ENCODE measurements around the gene RTRAF.

Gene RTRAF

GRCh38 chr14:52048641-52049204 is 59.4 kb downstream of the RTRAF start:
- peak in 1 of 51 donors; percentile 9 for DNase-seq

GRCh38 chr14:52049271-52049670 is 59.9 kb downstream of the RTRAF start:
- DNase-seq, result no peak

DNA sequence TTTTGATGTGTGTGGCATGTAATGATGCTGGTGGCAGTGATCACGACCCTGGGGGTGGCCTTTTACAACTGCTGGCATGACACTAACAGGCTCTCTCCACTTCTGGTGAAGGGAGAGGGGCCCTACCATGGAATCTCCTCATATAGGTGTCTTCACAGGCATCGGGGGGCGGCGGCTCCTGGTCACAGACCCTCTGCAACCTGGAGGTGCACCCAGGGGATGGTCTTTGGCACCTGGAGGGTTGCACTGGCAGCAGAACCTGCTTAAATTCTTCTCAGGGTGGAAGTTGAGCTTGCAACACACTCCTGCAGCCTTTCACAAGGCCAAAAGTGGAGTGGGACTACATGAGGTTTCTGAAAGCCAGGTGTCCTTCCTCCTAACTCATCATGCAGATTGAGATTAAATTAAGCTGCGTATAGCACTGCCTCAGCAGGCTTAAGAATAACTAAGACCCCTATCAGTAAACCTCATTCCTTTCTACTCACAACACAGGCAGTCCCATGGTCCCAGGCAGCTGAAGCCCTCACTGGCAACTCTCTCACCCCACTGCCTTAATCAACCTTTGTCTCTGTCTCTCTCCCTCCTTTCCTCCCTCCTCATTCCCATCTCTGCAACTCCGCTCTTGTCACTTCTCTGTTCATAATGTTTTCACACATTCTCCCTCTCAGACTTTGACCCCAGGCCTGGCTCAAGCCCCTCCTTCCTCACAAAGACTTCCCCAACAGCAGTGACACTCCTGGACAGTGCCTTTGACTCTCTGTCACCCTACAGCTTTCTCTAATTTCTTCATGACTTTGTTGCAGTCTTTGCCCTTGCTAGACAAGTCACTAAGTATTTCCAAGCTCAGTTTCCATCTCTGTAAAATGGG is 60.6 kb downstream of the RTRAF start:
- no peak for DNase-seq

DNA sequence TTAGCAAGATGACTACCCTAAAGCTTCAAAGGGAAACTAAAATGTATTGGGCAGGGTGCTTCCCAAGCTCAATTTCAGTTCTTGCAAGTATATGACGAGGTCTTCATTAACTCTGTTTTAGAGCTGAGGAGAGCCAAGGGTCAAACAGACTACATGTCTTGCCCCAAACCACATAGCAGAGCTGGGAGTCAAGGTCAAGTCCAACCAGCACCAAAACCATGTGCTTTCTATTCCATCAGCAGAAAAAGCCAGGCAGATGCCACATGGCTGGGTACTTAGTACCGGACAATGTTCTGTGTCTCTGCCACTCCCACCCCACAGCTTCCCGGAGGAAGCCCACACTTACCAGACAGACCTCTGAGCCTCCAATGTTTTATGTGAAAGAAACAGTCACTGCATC is 61.9 kb downstream of the RTRAF start:
- DNase-seq, result no peak

DNA sequence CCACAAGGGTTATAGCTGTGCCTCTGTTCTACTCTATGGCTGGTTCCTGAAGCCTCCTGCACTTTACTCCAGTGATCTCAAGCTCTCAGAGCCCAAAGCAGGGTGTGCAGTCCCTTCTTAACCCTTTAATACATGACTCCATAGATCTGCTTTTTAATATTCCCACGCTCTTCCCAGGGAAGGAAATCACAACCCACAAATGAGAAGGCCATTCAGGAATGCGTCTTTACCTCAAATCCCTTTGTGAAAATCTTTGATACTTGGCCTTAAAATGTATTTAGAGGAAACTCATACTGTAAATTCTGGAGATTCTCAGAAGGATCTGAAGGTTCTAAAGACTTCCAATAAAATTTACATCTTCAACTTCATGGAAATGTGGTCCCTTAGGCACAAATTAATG is 62.5 kb downstream of the RTRAF start:
- no peak for DNase-seq

DNA sequence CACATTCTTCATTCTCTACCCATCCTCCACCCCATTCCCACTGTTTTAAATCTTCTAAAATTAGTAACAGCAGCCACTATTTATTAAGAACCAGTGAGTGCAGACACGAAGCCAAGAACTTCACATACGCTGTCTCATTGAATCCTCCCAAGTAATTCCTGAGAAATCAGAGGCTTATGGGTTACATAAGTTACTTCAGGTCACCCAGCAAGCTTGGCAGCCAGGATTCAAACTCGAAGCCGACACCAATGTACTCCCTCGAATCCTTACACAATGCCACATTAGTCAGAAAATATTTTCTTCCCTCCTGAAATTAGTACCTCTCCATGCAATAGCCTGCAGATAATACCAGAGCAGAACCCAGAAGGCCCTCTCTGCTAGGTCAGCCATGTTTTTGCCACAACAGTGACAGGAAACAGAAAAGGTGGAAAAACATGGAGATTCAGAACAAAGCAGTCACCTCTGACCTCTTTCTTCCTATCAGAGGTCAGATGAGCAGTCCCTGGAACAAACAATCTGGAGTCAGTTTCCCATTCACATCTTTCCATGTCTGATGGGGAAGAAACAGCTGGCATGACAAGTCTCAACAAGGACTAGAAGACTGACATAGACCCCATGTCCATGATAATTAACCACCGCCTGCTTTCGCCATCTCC is 63.1 kb downstream of the RTRAF start:
- DNase-seq, result no peak

DNA sequence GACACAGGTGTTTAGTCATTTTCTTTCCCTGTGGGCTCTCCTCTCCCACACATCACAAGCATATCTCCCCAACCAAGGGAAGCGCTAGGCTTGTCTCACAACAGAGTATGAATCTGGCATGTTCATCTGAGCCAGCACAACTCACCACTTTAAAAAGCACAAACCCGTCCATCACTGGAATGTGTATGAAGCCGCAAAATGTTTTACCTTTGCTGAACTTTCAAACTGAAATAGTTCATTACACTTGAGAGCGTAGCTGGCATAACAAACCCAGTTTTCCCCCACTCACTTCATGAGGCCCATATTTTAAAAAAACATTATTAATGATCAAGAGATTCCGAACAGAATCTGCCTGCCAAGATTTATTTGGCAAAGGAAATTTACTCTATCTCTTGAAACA is 63.7 kb downstream of the RTRAF start:
- DNase-seq, result no peak

- no peak for DNase-seq
These were observed 65.3 kb downstream of the RTRAF start for GRCh38 chr14:52054678-52055077.

- no peak for DNase-seq
These were observed 65.8 kb downstream of the RTRAF start for GRCh38 chr14:52055167-52055566.

DNA sequence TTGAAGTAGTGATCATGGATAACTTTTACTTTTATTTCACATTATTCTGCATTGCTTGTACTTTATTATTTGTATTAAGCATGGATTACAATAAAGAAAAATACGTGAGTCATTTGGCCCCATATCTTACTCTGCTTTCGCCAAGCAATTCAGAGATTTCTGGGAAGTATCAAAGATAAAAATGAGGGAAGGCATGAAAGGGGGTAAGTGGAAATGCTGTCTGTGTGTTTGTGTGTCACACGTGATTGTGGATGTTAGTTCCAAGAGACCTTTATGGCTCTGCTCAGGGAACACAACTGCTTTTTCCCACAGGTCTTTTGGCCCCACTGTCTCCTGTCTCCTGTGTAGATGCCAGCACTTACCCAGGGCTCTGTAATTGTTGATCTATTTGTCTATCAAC is 69.0 kb downstream of the RTRAF start:
- no peak for DNase-seq

DNA sequence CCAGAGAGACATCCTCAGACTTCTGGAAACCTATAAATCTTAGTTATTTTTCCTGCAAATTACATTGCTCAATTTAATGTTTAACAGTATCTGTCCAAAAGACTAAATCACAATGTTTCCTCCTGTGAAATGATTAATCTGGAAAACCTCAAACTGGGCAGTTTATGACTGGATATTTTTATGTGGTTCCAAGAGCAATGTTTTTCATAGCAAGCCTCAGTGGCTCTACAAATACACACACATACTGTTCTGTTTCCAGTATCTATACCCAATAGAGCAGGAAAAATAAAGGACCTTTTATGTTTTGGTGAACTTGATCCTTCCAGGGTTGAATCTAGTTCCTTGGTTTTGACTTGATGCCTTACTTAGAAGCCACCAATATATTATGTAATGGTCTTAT is 70.3 kb downstream of the RTRAF start:
- DNase-seq, result no peak

- DNase-seq, result no peak
These were observed 70.7 kb downstream of the RTRAF start for GRCh38 chr14:52060080-52060479.
